GM21423 (cell line): ENCODE data around the gene CD69.
A peak's percentile ranks its signal among the peaks of the same experiment; 100 is the strongest.
"Not testable (repeated sequence)": the region's sequence is repeated elsewhere in the genome, so short reads cannot be mapped to it uniquely, and the experiment has no call there.

Experiments
- ATAC-seq: cut with Tn5 transposase; IDR thresholded peaks from one replicate; pipeline ENCODE4 v1.9.1; 2021; ENCODE audit warnings: mild to moderate bottlenecking, moderate library complexity; ENCODE audit not compliant: unreplicated experiment

Gene CD69

GRCh38 chr12:9724023-9724422 lies 36.7 kb downstream of the CD69 start:
- ATAC-seq, result no peak

GRCh38 chr12:9721394-9722092 lies 39.2 kb downstream of the CD69 start:
- ATAC-seq, result peak; percentile 58

- no peak for ATAC-seq
Measured at GRCh38 chr12:9719790-9720189, 40.9 kb downstream of the CD69 start.

- ATAC-seq, result peak; percentile 37
Measured at GRCh38 chr12:9718968-9719367, 41.7 kb downstream of the CD69 start.

GRCh38 chr12:9717070-9717925 lies 43.4 kb downstream of the CD69 start:
- ATAC-seq, result no peak

- ATAC-seq, result peak; percentile 68
Measured at GRCh38 chr12:9713032-9713558, 47.6 kb downstream of the CD69 start.

- ATAC-seq, result no peak
Measured at GRCh38 chr12:9711664-9712063, 49.0 kb downstream of the CD69 start.

GRCh38 chr12:9710584-9711375 lies 49.9 kb downstream of the CD69 start:
- ATAC-seq, result no peak

GRCh38 chr12:9708853-9709252 lies 51.8 kb downstream of the CD69 start:
- ATAC-seq, result no peak

- no peak for ATAC-seq
Measured at GRCh38 chr12:9707864-9708808, 52.6 kb downstream of the CD69 start.

- ATAC-seq, result no peak
Measured at GRCh38 chr12:9707356-9707755, 53.3 kb downstream of the CD69 start.

- ATAC-seq, result no peak
Measured at GRCh38 chr12:9706086-9706685, 54.5 kb downstream of the CD69 start.

- ATAC-seq, result not testable (repeated sequence)
Measured at GRCh38 chr12:9704561-9704960, 56.1 kb downstream of the CD69 start.
